ENCODE data around the gene STAC. TPM values are rescaled to one million over a fixed set of nuclear protein-coding genes. Genes with fewer than 3 reads are reported as not detected.

STAC gene
- total and polyA plus RNA-seq, 5 donors from 2014 or later: 0.59 to 1.0 (median 0.76) TPM

GRCh38 chr3:36501616-36502015, 121.3 kb downstream of the STAC start:
- H3K27me3 ChIP-seq (ENCODE audit: control insufficient read depth, insufficient read depth, low read length): no peaks in the 10 kb centered on the region
- DNase-seq (no peak), ATAC-seq (ENCODE audit: low read depth in 2 of 2) (no peak)
- Mint-ChIP-seq H3K9me3 (peaks cover 0 to 2% (median 0%) of the 10 kb centered on the region in 7 donors), H3K4me3 (no peak overlapping the region), H3K36me3 (no peaks in the 10 kb centered on the region), H3K4me1 (no peaks in the 10 kb centered on the region), H3K27ac (peak overlapping the region in 1 of 3 donors; percentile 30), H3K27me3 (no peaks in the 10 kb centered on the region)
- H3K36me3 ChIP-seq (ENCODE audit: control insufficient read depth, insufficient read depth, low read length): no peaks in the 10 kb centered on the region
- no peak overlapping the region for H3K27ac ChIP-seq (ENCODE audit: insufficient read depth, low read length, poor library complexity, severe bottlenecking)
- H3K9me3 ChIP-seq (ENCODE audit: control insufficient read depth in 2 of 2, low read length in 2 of 2): no peaks in the 10 kb centered on the region
- H3K4me1 ChIP-seq (ENCODE audit: control insufficient read depth, insufficient read depth, low read length, poor library complexity, severe bottlenecking): no peaks in the 10 kb centered on the region
- H3K4me3 ChIP-seq (ENCODE audit: low read depth, low read length): no peak overlapping the region

- no peaks in the 10 kb centered on the region for H3K27me3 ChIP-seq (ENCODE audit: control insufficient read depth, insufficient read depth, low read length)
- no peaks in the 10 kb centered on the region for H3K4me1 ChIP-seq (ENCODE audit: control insufficient read depth, insufficient read depth, low read length, poor library complexity, severe bottlenecking)
- H3K36me3 ChIP-seq (ENCODE audit: control insufficient read depth, insufficient read depth, low read length): no peaks in the 10 kb centered on the region
- Mint-ChIP-seq H3K27me3 (no peaks in the 10 kb centered on the region), H3K4me3 (no peak overlapping the region), H3K27ac (no peak overlapping the region), H3K36me3 (no peaks in the 10 kb centered on the region), H3K4me1 (no peaks in the 10 kb centered on the region), H3K9me3 (peaks cover 0 to 5% (median 0%) of the 10 kb centered on the region in 7 donors)
- no peak for DNase-seq
- H3K4me3 ChIP-seq (ENCODE audit: low read depth, low read length): no peak overlapping the region
- no peaks in the 10 kb centered on the region for H3K9me3 ChIP-seq (ENCODE audit: control insufficient read depth in 2 of 2, low read length in 2 of 2)
- ATAC-seq (ENCODE audit: low read depth in 2 of 2): no peak
- no peak overlapping the region for H3K27ac ChIP-seq (ENCODE audit: insufficient read depth, low read length, poor library complexity, severe bottlenecking)
These were observed 125.1 kb downstream of the STAC start for GRCh38 chr3:36505393-36505792.

GRCh38 chr3:36511791-36512486, 131.6 kb downstream of the STAC start:
- H3K9me3 Mint-ChIP-seq: peaks cover 0 to 7% (median 0%) of the 10 kb centered on the region in 7 donors
- no peak overlapping the region for H3K27ac Mint-ChIP-seq
- Histone ChIP-seq H3K27ac (ENCODE audit: insufficient read depth, low read length, poor library complexity, severe bottlenecking) (no peak overlapping the region), H3K4me1 (ENCODE audit: control insufficient read depth, insufficient read depth, low read length, poor library complexity, severe bottlenecking) (no peaks in the 10 kb centered on the region), H3K9me3 (ENCODE audit: control insufficient read depth in 2 of 2, low read length in 2 of 2) (no peaks in the 10 kb centered on the region), H3K36me3 (ENCODE audit: control insufficient read depth, insufficient read depth, low read length) (no peaks in the 10 kb centered on the region), H3K27me3 (ENCODE audit: control insufficient read depth, insufficient read depth, low read length) (no peaks in the 10 kb centered on the region), H3K4me3 (ENCODE audit: low read depth, low read length) (no peak overlapping the region)
- H3K36me3 Mint-ChIP-seq: no peaks in the 10 kb centered on the region
- no peak for ATAC-seq (ENCODE audit: low read depth in 2 of 2)
- H3K4me1 Mint-ChIP-seq: no peaks in the 10 kb centered on the region
- H3K27me3 Mint-ChIP-seq: no peaks in the 10 kb centered on the region
- DNase-seq: no peak
- H3K4me3 Mint-ChIP-seq: no peak overlapping the region

GRCh38 chr3:36512555-36512954, 132.3 kb downstream of the STAC start:
- H3K36me3 Mint-ChIP-seq: no peaks in the 10 kb centered on the region
- H3K9me3 ChIP-seq (ENCODE audit: control insufficient read depth in 2 of 2, low read length in 2 of 2): no peaks in the 10 kb centered on the region
- no peak overlapping the region for H3K4me3 Mint-ChIP-seq
- no peak overlapping the region for H3K27ac ChIP-seq (ENCODE audit: insufficient read depth, low read length, poor library complexity, severe bottlenecking)
- DNase-seq: no peak
- no peaks in the 10 kb centered on the region for H3K36me3 ChIP-seq (ENCODE audit: control insufficient read depth, insufficient read depth, low read length)
- H3K4me1 Mint-ChIP-seq: no peaks in the 10 kb centered on the region
- H3K9me3 Mint-ChIP-seq: peaks cover 0 to 6% (median 0%) of the 10 kb centered on the region in 7 donors
- no peaks in the 10 kb centered on the region for H3K27me3 Mint-ChIP-seq
- H3K27me3 ChIP-seq (ENCODE audit: control insufficient read depth, insufficient read depth, low read length): no peaks in the 10 kb centered on the region
- H3K27ac Mint-ChIP-seq: no peak overlapping the region
- no peaks in the 10 kb centered on the region for H3K4me1 ChIP-seq (ENCODE audit: control insufficient read depth, insufficient read depth, low read length, poor library complexity, severe bottlenecking)
- H3K4me3 ChIP-seq (ENCODE audit: low read depth, low read length): no peak overlapping the region
- no peak for ATAC-seq (ENCODE audit: low read depth in 2 of 2)

GRCh38 chr3:36514171-36514570, 133.9 kb downstream of the STAC start:
- H3K27ac Mint-ChIP-seq: no peak overlapping the region
- no peaks in the 10 kb centered on the region for H3K36me3 Mint-ChIP-seq
- no peak for ATAC-seq (ENCODE audit: low read depth in 2 of 2)

GRCh38 chr3:36519682-36520081, 139.4 kb downstream of the STAC start:
- DNase-seq (no peak), ATAC-seq (ENCODE audit: low read depth in 2 of 2) (no peak)
- H3K36me3 ChIP-seq (ENCODE audit: control insufficient read depth, insufficient read depth, low read length): no peaks in the 10 kb centered on the region
- H3K9me3 ChIP-seq (ENCODE audit: control insufficient read depth in 2 of 2, low read length in 2 of 2): no peaks in the 10 kb centered on the region
- Mint-ChIP-seq H3K36me3 (no peaks in the 10 kb centered on the region), H3K27ac (no peak overlapping the region), H3K9me3 (peaks cover 0 to 4% (median 0%) of the 10 kb centered on the region in 7 donors), H3K4me3 (no peak overlapping the region), H3K4me1 (no peaks in the 10 kb centered on the region), H3K27me3 (no peaks in the 10 kb centered on the region)
- H3K27ac ChIP-seq (ENCODE audit: insufficient read depth, low read length, poor library complexity, severe bottlenecking): no peak overlapping the region
- H3K4me1 ChIP-seq (ENCODE audit: control insufficient read depth, insufficient read depth, low read length, poor library complexity, severe bottlenecking): no peaks in the 10 kb centered on the region
- H3K4me3 ChIP-seq (ENCODE audit: low read depth, low read length): no peak overlapping the region
- no peaks in the 10 kb centered on the region for H3K27me3 ChIP-seq (ENCODE audit: control insufficient read depth, insufficient read depth, low read length)

More at GRCh38 chr3:36514171-36514570, 133.9 kb downstream of the STAC start:
- Histone ChIP-seq H3K27ac (ENCODE audit: insufficient read depth, low read length, poor library complexity, severe bottlenecking) (no peak overlapping the region), H3K36me3 (ENCODE audit: control insufficient read depth, insufficient read depth, low read length) (no peaks in the 10 kb centered on the region), H3K4me3 (ENCODE audit: low read depth, low read length) (no peak overlapping the region), H3K9me3 (ENCODE audit: control insufficient read depth in 2 of 2, low read length in 2 of 2) (no peaks in the 10 kb centered on the region), H3K27me3 (ENCODE audit: control insufficient read depth, insufficient read depth, low read length) (no peaks in the 10 kb centered on the region), H3K4me1 (ENCODE audit: control insufficient read depth, insufficient read depth, low read length, poor library complexity, severe bottlenecking) (no peaks in the 10 kb centered on the region)
- Mint-ChIP-seq H3K27me3 (no peaks in the 10 kb centered on the region), H3K4me1 (no peaks in the 10 kb centered on the region), H3K9me3 (peaks cover 0 to 6% (median 0%) of the 10 kb centered on the region in 7 donors), H3K4me3 (no peak overlapping the region)
- no peak for DNase-seq

- Histone ChIP-seq H3K36me3 (ENCODE audit: control insufficient read depth, insufficient read depth, low read length) (no peaks in the 10 kb centered on the region), H3K4me1 (ENCODE audit: control insufficient read depth, insufficient read depth, low read length, poor library complexity, severe bottlenecking) (no peaks in the 10 kb centered on the region), H3K27ac (ENCODE audit: insufficient read depth, low read length, poor library complexity, severe bottlenecking) (no peak overlapping the region), H3K9me3 (ENCODE audit: control insufficient read depth in 2 of 2, low read length in 2 of 2) (no peaks in the 10 kb centered on the region), H3K4me3 (ENCODE audit: low read depth, low read length) (no peak overlapping the region), H3K27me3 (ENCODE audit: control insufficient read depth, insufficient read depth, low read length) (no peaks in the 10 kb centered on the region)
- Mint-ChIP-seq H3K27ac (no peak overlapping the region), H3K9me3 (peaks cover 0 to 2% (median 0%) of the 10 kb centered on the region in 7 donors), H3K27me3 (no peaks in the 10 kb centered on the region), H3K36me3 (no peaks in the 10 kb centered on the region), H3K4me3 (no peak overlapping the region), H3K4me1 (no peaks in the 10 kb centered on the region)
- no peak for ATAC-seq (ENCODE audit: low read depth in 2 of 2)
- no peak for DNase-seq
These were observed 140.1 kb downstream of the STAC start for GRCh38 chr3:36520241-36521006.

All from CD4-positive, CD25-positive, alpha-beta regulatory T cell (primary cell).